Mesodermal cell (in vitro differentiated cells): ENCODE data around the gene HBM.
"Not testable (repeated sequence)": the region's sequence is repeated elsewhere in the genome, so short reads cannot be mapped to it uniquely, and the experiment has no call there.

ENCODE experiments used
- H3K27ac ChIP-seq: 2 replicates; pipeline ENCODE4 v1.7.0; 2013; ENCODE audit warnings: mild to moderate bottlenecking, low read depth, low read length, moderate library complexity; ENCODE audit not compliant: severe bottlenecking
- H3K36me3 ChIP-seq: 2 replicates; pipeline ENCODE4 v1.7.1; 2013; ENCODE audit warnings: mild to moderate bottlenecking, low read length, moderate library complexity; ENCODE audit not compliant: control insufficient read depth, insufficient read depth
- H3K4me1 ChIP-seq: one replicate; pipeline ENCODE4 v1.7.1; 2013; ENCODE audit warnings: mild to moderate bottlenecking, low read length; ENCODE audit not compliant: insufficient read depth, control insufficient read depth, poor library complexity, severe bottlenecking
- H3K4me3 ChIP-seq: 2 replicates; pipeline ENCODE4 v1.7.0; 2013; ENCODE audit warnings: low read length, control low read depth, mild to moderate bottlenecking; ENCODE audit not compliant: insufficient read depth, poor library complexity, severe bottlenecking; ENCODE audit errors: extremely low read depth
- H3K9me3 ChIP-seq: 2 replicates; pipeline ENCODE4 v1.7.1; 2013; ENCODE audit warnings: mild to moderate bottlenecking, low read length, moderate library complexity; ENCODE audit not compliant: control insufficient read depth
- WGBS, 2 experiments: methylation state at CpG; one replicate each; pipeline ENCODE4 v1.1.5; 2013; ENCODE audit warnings: missing lambda C conversion rate in 2 of 2; ENCODE audit not compliant: insufficient coverage in 2 of 2; 5-methylcytosine and 5-hydroxymethylcytosine counted together

Gene HBM

DNA sequence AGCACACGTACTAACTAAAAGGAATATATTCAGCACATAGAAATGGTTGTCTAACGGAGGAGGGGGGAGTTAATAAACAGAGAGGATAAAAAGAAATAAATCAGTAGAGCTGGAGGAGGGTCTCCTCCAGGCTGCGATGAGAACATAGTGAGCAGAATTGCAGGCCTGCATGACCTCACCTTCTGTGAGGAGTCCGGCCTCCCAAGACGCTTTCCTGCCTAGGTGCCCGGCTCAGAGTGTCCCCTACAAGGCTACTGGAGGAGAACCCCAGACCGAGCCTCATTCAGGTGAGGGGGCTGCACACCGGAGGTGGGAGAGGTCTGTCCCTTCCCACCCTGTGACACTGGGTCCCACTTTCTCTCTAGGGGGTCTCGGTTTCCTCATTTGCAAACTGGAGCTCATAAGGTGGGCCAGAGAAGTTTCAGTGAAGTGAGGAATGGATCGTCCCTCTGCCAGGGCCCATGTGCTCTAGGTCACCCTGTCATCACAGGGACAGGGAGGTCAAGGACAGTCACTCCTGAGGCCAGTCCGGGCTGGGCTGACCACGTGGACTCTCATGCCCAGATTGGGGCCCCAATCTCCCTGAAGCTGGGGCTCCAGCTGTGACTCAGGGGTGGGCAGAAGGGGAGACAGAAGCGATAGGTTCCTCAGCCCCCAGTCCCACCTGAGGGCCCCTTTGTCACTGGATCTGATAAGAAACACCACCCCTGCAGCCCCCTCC is 3.3 kb upstream of the HBM start:
- Histone ChIP-seq H3K9me3 (no peaks in the 10 kb centered on the region), H3K36me3 (no peaks in the 10 kb centered on the region), H3K4me1 (peaks cover 11% of the 10 kb centered on the region), H3K4me3 (no peak overlapping the region), H3K27ac (no peak overlapping the region)
- 85 to 90% methylated on average over 8 to 10 of the region's 13 CpGs for WGBS, 2 experiments

DNA sequence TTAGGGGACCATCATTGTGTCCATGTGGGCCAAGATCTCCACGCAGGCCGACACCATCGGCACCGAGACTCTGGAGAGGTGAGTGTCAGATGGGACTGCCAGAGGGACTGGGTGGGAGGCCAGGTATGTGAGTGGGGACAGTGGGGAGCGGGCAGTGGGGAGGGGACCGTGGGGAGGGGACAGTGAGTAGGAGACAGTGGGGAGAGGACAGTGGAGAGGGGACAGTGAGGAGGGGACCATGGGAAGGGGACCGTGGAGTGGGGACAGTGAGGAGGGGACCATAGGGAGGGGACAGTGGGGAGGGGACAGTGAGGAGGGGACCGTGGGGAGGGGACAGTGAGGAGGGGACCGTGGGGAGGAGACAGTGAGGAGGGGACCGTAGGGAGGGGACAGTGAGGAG is 2.6 kb upstream of the HBM start:
- peaks cover 11% of the 10 kb centered on the region for H3K4me1 ChIP-seq
- WGBS, 2 experiments = 100% methylated on average over 2 of the region's 10 CpGs; no CpG with 5 or more reads in 1 of the 2 experiments
- not testable (repeated sequence) for H3K27ac ChIP-seq, H3K4me3 ChIP-seq, H3K9me3 ChIP-seq, H3K36me3 ChIP-seq

DNA sequence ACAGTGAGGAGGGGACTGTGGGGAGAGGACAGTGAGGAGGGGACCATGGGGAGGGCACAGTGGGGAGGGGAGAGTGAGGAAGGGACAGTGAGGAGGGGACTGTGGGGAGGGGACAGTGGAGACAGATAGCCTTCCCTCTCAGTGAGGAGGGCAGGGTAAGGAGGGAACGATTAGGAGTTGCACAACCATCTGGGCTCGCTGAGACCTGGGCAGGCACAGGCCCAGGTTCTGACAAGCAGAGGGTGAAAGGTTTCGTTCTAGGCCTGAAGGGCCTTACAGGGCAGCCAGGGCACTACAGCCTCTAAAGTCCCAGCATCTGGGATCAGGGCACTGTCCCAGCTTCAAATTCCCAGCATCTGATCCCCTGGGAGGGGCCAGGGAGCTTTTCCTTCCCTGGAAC is 2.1 kb upstream of the HBM start:
- H3K4me3 ChIP-seq, H3K27ac ChIP-seq, H3K9me3 ChIP-seq, H3K36me3 ChIP-seq: not testable (repeated sequence)
- WGBS, 2 experiments = no CpG with 5 or more reads among the region's 3 CpGs
- H3K4me1 ChIP-seq = peaks cover 11% of the 10 kb centered on the region

DNA sequence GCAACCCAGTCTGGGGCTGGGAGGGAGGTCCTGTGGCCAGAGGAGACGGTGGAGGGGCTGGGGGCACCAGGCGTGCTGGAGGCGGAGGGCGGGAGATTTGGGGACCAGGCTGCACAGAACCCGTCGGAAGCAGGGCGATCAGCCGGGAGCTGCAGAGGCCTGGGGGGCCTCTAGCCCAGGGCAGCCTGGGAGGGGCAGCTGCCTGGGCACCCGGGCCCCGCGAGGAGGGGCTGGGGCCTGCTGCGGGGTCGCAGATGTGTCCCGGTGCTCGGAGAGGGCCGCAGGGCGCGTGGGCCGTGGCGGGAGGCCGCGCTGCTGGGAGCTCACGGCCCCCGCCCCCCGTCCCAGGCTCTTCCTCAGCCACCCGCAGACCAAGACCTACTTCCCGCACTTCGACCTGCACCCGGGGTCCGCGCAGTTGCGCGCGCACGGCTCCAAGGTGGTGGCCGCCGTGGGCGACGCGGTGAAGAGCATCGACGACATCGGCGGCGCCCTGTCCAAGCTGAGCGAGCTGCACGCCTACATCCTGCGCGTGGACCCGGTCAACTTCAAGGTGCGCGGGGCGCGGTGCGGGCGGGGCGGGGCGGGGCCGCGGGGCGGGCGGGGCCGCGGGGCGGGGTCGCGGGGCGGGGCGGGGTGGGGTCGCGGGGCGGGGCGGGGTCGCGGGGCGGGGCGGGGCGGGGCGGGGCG is 1.5 kb upstream of the HBM start:
- H3K27ac ChIP-seq, H3K36me3 ChIP-seq, H3K4me3 ChIP-seq, H3K9me3 ChIP-seq: not testable (repeated sequence)
- H3K4me1 ChIP-seq = peaks cover 11% of the 10 kb centered on the region
- WGBS, 2 experiments = no CpG with 5 or more reads among the region's 80 CpGs

DNA sequence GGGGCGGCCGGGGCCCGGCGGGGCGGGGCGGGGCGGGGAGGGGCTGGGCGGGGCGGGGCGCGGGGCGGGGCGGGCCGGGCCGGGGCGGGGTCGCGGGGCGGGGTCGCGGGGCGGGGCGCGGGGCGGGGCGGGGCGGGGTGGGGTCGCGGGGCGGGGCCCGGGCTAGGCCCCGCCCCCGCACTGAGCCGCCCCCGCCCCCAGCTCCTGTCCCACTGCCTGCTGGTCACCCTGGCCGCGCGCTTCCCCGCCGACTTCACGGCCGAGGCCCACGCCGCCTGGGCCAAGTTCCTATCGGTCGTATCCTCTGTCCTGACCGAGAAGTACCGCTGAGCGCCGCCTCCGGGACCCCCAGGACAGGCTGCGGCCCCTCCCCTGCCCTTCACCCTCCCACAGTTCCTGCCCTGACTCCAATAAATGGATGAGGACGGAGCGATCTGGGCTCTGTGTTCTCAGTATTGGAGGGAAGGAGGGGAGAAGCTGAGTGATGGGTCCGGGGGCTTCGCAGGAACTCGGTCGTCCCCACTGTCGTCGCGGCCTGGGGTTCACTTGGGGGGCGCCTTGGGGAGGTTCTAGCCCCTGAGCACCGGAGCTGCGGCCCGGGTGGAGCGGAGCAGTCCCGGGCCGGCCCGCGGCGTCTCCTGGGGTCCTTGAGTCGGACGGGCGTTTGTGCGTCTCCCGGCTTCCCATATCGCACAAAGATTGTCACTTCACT is 795 bp upstream of the HBM start:
- no peak overlapping the region for H3K27ac ChIP-seq
- 2 to 4% methylated on average over 32 to 33 of the region's 77 CpGs for WGBS, 2 experiments
- H3K4me3 ChIP-seq = no peak overlapping the region
- no peaks in the 10 kb centered on the region for H3K36me3 ChIP-seq
- no peaks in the 10 kb centered on the region for H3K9me3 ChIP-seq
- H3K4me1 ChIP-seq = peaks cover 11% of the 10 kb centered on the region

DNA sequence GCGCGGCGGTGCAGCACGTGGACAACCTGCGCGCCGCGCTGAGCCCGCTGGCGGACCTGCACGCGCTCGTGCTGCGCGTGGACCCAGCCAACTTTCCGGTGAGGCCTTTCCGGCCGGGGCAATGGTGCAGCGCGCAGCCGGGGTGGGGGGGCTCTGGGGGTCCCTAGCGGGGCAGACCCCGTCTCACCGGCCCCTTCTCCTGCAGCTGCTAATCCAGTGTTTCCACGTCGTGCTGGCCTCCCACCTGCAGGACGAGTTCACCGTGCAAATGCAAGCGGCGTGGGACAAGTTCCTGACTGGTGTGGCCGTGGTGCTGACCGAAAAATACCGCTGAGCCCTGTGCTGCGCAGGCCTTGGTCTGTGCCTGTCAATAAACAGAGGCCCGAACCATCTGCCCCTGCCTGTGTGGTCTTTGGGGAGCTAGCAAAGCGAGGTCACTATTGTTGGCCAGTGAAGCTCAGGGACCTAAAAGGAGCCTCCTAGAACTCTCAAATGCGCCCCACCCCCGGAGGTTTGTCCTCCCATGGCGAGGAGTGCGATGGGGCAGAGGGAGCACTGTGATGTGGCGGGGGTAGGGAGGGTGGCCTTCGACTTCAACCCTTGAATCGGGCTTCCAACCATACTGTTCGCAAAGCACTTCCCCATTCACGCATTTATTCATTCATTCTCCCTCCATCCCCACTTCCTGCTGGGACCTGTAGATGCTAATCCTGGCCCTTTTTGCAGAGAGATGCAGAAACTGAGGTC is 770 bp downstream of the HBM start:
- Histone ChIP-seq H3K36me3 (no peaks in the 10 kb centered on the region), H3K9me3 (no peaks in the 10 kb centered on the region), H3K4me3 (no peak overlapping the region), H3K4me1 (peaks cover 11% of the 10 kb centered on the region), H3K27ac (no peak overlapping the region)
- 10 to 14% methylated on average over 21 to 39 of the region's 45 CpGs for WGBS, 2 experiments

DNA sequence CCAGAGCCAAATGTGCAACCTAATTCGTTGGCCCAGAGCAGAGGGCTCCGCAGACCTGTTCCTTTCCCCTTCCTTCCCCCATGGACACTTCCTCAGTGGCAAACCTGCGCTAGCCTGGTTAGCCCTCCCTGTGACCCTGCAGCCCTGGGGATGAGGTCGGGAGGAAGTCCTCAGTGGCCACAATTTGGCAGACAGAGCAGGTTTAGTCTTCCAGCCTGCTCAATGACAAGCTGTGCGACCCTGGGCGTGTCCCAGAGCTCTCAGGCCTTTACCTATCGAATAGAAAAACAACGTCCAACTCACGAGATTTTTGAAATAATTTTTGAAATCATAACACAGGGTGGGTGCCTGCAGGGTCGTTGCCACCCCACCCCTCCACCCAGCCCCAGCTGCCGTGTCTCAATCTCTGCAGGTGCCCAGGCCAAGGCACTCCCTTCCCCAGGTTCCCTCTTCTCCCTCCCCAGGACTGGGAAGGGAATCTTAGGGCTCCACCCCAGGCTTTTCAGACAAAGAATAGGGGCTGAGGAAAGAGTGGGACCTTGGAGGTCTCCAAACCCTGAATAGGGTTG is 1.4 kb downstream of the HBM start:
- no peak overlapping the region for H3K4me3 ChIP-seq
- no peak overlapping the region for H3K27ac ChIP-seq
- H3K9me3 ChIP-seq = no peaks in the 10 kb centered on the region
- H3K4me1 ChIP-seq = peaks cover 11% of the 10 kb centered on the region
- H3K36me3 ChIP-seq = no peaks in the 10 kb centered on the region
- WGBS, 2 experiments = 21 to 36% methylated on average over 10 to 11 of the region's 11 CpGs

DNA sequence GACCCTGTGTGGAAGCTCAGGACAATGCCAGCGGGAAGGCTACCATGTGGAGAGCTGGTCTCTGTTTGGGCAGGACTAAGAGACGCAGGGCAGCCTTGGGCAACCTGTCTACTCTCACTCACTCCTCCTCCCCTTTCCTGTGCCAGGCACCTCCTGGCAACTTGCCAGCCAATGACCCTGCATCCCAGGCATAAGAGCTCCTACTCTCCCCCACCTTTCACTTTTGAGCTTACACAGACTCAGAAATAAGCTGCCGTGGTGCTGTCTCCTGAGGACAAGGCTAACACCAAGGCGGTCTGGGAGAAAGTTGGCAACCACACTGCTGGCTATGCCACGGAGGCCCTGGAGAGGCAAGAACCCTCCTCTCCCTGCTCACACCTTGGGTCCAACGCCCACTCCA is 2.6 kb downstream of the HBM start:
- Histone ChIP-seq H3K27ac (no peak overlapping the region), H3K4me3 (no peak overlapping the region), H3K9me3 (no peaks in the 10 kb centered on the region), H3K36me3 (no peaks in the 10 kb centered on the region), H3K4me1 (peaks cover 11% of the 10 kb centered on the region)
- 78 to 89% methylated on average over 3 to 6 of the region's 6 CpGs for WGBS, 2 experiments

DNA sequence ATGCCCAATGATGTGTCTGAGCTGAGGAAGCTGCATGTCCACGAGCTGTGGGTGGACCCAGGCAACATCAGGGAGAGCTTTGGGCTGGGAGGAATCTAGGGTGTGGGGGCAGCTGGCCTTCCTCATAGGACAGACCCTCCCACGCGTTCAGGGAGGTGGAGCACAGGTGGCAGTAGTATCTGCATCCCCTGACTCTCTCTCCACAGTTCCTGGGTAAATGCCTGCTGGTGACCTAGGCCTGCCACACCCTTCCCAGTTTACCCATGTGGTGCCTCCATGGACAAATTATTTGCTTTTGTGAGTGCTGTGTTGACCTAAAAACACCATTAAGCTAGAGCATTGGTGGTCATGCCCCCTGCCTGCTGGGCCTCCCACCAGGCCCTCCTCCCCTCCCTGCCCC is 3.2 kb downstream of the HBM start:
- 56 to 69% methylated on average over 3 of the region's 3 CpGs for WGBS, 2 experiments
- Histone ChIP-seq H3K36me3 (no peaks in the 10 kb centered on the region), H3K4me3 (no peak overlapping the region), H3K4me1 (peaks cover 11% of the 10 kb centered on the region), H3K27ac (no peak overlapping the region), H3K9me3 (no peaks in the 10 kb centered on the region)

DNA sequence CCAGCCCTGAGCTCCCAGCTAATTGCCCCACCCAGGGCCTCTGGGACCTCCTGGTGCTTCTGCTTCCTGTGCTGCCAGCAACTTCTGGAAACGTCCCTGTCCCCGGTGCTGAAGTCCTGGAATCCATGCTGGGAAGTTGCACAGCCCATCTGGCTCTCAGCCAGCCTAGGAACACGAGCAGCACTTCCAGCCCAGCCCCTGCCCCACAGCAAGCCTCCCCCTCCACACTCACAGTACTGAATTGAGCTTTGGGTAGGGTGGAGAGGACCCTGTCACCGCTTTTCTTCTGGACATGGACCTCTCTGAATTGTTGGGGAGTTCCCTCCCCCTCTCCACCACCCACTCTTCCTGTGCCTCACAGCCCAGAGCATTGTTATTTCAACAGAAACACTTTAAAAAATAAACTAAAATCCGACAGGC is 4.3 kb downstream of the HBM start:
- not testable (repeated sequence) for H3K36me3 ChIP-seq, H3K27ac ChIP-seq, H3K9me3 ChIP-seq, H3K4me3 ChIP-seq
- 0% methylated on average over 3 of the region's 5 CpGs; no CpG with 5 or more reads in 1 of the 2 experiments for WGBS, 2 experiments
- peaks cover 11% of the 10 kb centered on the region for H3K4me1 ChIP-seq
